Ishikawa (cell line): Measurements from ENCODE around the gene CACNA2D4.

Source experiments
- CEBPB ChIP-seq: IDR thresholded peaks from 2 replicates; pipeline ENCODE4 v1.6.1; 2012
- CREB1 ChIP-seq: IDR thresholded peaks from 2 replicates; pipeline ENCODE4 v1.6.1; 2012; ENCODE audit warnings: low read depth
- RAD21 ChIP-seq: IDR thresholded peaks from 2 replicates; pipeline ENCODE4 v1.6.1; 2012; ENCODE audit warnings: low read depth
- TAF1 ChIP-seq: IDR thresholded peaks from 2 replicates; pipeline ENCODE4 v1.6.1; 2012; ENCODE audit warnings: low read depth, mild to moderate bottlenecking
- TF ChIP-seq, protein P1 (sequence below): IDR thresholded peaks from 2 replicates; pipeline ENCODE4 v1.6.1; 2012
- TF ChIP-seq, protein P2 (sequence below): IDR thresholded peaks from 2 replicates; pipeline ENCODE4 v1.6.1; 2012; ENCODE audit warnings: low read depth, mild to moderate bottlenecking

DNA sequence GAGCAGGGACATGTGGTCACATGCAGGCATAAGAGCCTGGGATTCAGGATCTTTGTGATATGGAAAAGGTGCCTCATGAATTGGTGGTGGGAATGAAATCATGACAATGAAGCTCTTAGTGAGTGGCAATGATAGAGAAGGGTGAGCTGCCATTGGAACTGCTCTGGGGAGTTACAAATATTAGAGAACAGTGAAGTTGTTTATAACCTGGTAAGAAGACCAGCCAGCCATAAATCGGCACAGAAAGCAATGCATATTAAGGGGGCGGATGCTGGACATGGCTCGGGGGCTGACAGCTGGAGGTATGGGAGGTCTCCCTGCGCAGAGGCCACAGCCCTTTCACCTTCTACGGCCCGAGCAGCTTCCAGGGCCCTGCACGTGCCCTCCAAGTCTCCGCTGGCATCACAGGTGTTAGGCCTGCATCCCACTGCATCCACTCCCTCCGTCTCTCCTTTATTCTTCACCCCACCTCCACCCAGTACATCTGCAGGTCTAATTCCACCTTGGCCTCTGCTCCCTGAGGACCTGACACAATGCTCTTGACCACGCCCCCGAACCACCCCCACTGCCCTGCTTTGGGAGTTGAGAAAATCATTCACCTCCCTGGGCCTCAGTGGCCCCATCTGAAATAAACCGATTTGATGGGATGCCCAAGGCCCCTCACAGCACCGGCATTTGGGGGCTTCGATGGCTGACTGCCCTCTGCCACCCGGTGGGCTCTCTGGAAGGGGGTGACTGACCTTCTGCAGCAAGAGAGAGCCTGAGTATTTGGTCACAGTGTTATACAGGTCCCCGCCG is 4.1 kb downstream of the CACNA2D4 start:
- TF ChIP-seq, protein P1, sequence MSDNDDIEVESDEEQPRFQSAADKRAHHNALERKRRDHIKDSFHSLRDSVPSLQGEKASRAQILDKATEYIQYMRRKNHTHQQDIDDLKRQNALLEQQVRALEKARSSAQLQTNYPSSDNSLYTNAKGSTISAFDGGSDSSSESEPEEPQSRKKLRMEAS, result no peak
- TF ChIP-seq TAF1 (no peak), CEBPB (no peak), CREB1 (no peak), RAD21 (no peak)
- TF ChIP-seq, protein P2, sequence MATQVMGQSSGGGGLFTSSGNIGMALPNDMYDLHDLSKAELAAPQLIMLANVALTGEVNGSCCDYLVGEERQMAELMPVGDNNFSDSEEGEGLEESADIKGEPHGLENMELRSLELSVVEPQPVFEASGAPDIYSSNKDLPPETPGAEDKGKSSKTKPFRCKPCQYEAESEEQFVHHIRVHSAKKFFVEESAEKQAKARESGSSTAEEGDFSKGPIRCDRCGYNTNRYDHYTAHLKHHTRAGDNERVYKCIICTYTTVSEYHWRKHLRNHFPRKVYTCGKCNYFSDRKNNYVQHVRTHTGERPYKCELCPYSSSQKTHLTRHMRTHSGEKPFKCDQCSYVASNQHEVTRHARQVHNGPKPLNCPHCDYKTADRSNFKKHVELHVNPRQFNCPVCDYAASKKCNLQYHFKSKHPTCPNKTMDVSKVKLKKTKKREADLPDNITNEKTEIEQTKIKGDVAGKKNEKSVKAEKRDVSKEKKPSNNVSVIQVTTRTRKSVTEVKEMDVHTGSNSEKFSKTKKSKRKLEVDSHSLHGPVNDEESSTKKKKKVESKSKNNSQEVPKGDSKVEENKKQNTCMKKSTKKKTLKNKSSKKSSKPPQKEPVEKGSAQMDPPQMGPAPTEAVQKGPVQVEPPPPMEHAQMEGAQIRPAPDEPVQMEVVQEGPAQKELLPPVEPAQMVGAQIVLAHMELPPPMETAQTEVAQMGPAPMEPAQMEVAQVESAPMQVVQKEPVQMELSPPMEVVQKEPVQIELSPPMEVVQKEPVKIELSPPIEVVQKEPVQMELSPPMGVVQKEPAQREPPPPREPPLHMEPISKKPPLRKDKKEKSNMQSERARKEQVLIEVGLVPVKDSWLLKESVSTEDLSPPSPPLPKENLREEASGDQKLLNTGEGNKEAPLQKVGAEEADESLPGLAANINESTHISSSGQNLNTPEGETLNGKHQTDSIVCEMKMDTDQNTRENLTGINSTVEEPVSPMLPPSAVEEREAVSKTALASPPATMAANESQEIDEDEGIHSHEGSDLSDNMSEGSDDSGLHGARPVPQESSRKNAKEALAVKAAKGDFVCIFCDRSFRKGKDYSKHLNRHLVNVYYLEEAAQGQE, result no peak
